ENCODE measurements around the gene ARPC1A. TPM values are rescaled to one million over a fixed set of nuclear protein-coding genes. Genes with fewer than 3 reads are reported as not detected.
"Not testable (repeated sequence)": the region's sequence is repeated elsewhere in the genome, so short reads cannot be mapped to it uniquely, and the experiment has no call there.

ARPC1A gene
- 10 to 100 TPM; 76.3 to 99.5 TPM for total RNA-seq

GRCh38 chr7:99325592-99326407 is at the start of gene ARPC1A:
ARPC1A (plus strand) TSS chr7:99325898; CDS start chr7:99333354, 7,456 bp downstream.
- peak; percentile 42 for DNase-seq (ENCODE audit: low spot score)
- peak; percentile 51 for TF ChIP-seq CTCF (IDR thresholded peaks at IDR 0.05)
- H3K27me3 ChIP-seq (replicated peaks; ENCODE audit: insufficient read depth): no peaks in the 10 kb centered on the region
- peak within 1 kb of the TSS; percentile 99 for H3K4me3 ChIP-seq
- peaks cover 28 to 52% of the 10 kb centered on the region in 2 donors for H3K4me1 ChIP-seq (ENCODE audit: control insufficient read depth in 1 of 2, low read depth in 2 of 2)
- H3K36me3 ChIP-seq: no peaks in the 10 kb centered on the region
- H3K9me3 ChIP-seq: no peaks in the 10 kb centered on the region
- peak; percentile 95 for ATAC-seq (ENCODE audit: insufficient number of reproducible peaks, low FRiP score, low read depth)
- H3K27ac ChIP-seq: peak within 1 kb of the TSS; percentile 78 to 91

- Histone ChIP-seq H3K36me3 (no peaks in the 10 kb centered on the region), H3K27ac (no peak overlapping the region), H3K27me3 (replicated peaks; ENCODE audit: insufficient read depth) (no peaks in the 10 kb centered on the region), H3K4me3 (no peak overlapping the region), H3K9me3 (no peaks in the 10 kb centered on the region), H3K4me1 (ENCODE audit: control insufficient read depth in 1 of 2, low read depth in 2 of 2) (no peaks in the 10 kb centered on the region)
- DNase-seq (ENCODE audit: low spot score) (no peak), ATAC-seq (ENCODE audit: insufficient number of reproducible peaks, low FRiP score, low read depth) (no peak)
- no peak for TF ChIP-seq CTCF (IDR thresholded peaks at IDR 0.05)
These were observed 47.5 kb upstream of the ARPC1A start for GRCh38 chr7:99278180-99278579.

DNA sequence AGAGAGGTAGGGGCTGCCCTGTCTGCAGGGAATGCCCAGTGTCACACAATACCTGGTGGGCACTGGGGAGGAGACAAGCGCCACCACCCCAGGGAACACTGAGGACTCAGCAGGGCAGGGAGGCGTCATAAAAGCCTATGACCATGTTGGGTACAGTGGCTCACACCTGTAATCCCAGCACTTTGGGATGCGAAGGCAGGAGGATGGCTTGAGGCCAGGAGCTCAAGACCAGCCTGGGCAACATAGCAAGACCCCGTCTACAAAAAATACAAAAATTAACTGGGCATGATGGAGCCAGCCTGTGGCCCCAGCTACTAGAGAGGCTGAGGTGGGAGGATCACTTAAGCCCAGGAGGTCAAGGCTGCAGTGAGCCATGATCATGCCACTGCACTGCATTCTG is 41.5 kb upstream of the ARPC1A start:
- DNase-seq (ENCODE audit: low spot score); H3K36me3 ChIP-seq; ATAC-seq (ENCODE audit: insufficient number of reproducible peaks, low FRiP score, low read depth); H3K9me3 ChIP-seq; H3K27ac ChIP-seq; H3K27me3 ChIP-seq (replicated peaks; ENCODE audit: insufficient read depth); H3K4me3 ChIP-seq; H3K4me1 ChIP-seq (ENCODE audit: control insufficient read depth in 1 of 2, low read depth in 2 of 2): not testable (repeated sequence)

GRCh38 chr7:99287779-99288534 is 37.7 kb upstream of the ARPC1A start:
- H3K4me3 ChIP-seq: no peak overlapping the region
- no peaks in the 10 kb centered on the region for H3K27me3 ChIP-seq (replicated peaks; ENCODE audit: insufficient read depth)
- no peaks in the 10 kb centered on the region for H3K9me3 ChIP-seq
- ATAC-seq (ENCODE audit: insufficient number of reproducible peaks, low FRiP score, low read depth): no peak
- no peaks in the 10 kb centered on the region for H3K4me1 ChIP-seq (ENCODE audit: control insufficient read depth in 1 of 2, low read depth in 2 of 2)
- TF ChIP-seq CTCF (IDR thresholded peaks at IDR 0.05): no peak
- no peaks in the 10 kb centered on the region for H3K36me3 ChIP-seq
- no peak for DNase-seq (ENCODE audit: low spot score)
- H3K27ac ChIP-seq: no peak overlapping the region

DNA sequence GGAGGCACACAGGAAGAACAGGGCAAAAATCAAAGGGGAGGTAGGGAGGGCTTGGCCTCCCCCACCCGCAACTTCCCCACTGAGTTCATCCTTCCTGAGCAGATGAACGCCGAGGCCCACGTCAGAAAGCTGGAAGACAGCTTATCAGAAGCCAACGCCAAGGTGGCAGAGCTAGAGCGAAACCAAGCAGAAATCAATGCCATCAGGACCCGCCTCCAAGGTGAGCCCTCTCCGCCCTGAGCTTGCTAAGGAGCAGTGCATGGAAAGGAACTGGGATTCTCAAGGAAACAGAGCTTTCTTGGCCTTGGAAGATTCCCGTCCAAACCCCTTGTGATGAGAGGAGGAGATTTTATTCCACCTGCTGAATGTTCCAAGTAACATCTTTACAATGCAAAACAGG is 36.5 kb upstream of the ARPC1A start:
- Histone ChIP-seq H3K36me3 (no peaks in the 10 kb centered on the region), H3K9me3 (no peaks in the 10 kb centered on the region), H3K4me3 (no peak overlapping the region), H3K4me1 (ENCODE audit: control insufficient read depth in 1 of 2, low read depth in 2 of 2) (no peaks in the 10 kb centered on the region), H3K27ac (no peak overlapping the region), H3K27me3 (replicated peaks; ENCODE audit: insufficient read depth) (no peaks in the 10 kb centered on the region)
- TF ChIP-seq CTCF (IDR thresholded peaks at IDR 0.05): no peak
- DNase-seq (ENCODE audit: low spot score) (no peak), ATAC-seq (ENCODE audit: insufficient number of reproducible peaks, low FRiP score, low read depth) (no peak)

DNA sequence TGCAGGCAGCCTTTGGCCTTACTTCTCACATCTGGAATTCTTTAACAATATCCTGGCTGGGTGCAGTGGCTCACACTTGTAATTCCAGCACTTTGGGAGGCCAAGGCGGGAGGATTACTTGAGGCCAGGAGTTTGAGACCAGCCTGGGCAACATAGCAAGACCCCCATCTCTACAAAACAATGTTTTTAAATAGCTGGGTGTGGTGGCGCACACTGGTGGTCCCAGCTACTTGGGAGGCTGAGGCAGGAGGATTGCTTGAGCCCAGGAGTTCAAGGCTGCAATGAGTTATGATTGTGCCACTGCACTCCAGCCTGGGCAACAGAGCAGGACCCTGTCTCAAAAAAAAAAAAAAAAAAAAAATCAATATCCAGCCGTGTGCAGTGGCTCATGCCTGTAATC is 35.5 kb upstream of the ARPC1A start:
- H3K4me3 ChIP-seq; ATAC-seq (ENCODE audit: insufficient number of reproducible peaks, low FRiP score, low read depth); H3K36me3 ChIP-seq; H3K27ac ChIP-seq; DNase-seq (ENCODE audit: low spot score); H3K9me3 ChIP-seq; H3K4me1 ChIP-seq (ENCODE audit: control insufficient read depth in 1 of 2, low read depth in 2 of 2); H3K27me3 ChIP-seq (replicated peaks; ENCODE audit: insufficient read depth): not testable (repeated sequence)
